Measurements from ENCODE around the gene DVL2.
A peak's percentile ranks its signal among the peaks of the same experiment; 100 is the strongest.
"Not testable (repeated sequence)": the region's sequence is repeated elsewhere in the genome, so short reads cannot be mapped to it uniquely, and the experiment has no call there.

The DVL2 gene

GRCh38 chr17:7196651-7197401 lies 37.5 kb downstream of the DVL2 start:
- DNase-seq (ENCODE audit: low read depth): no peak

GRCh38 chr17:7195971-7196370 lies 38.3 kb downstream of the DVL2 start:
- DNase-seq (ENCODE audit: low read depth): no peak

- DNase-seq (ENCODE audit: low read depth): no peak
Measured at GRCh38 chr17:7192271-7192937, 41.9 kb downstream of the DVL2 start.

- no peak for DNase-seq (ENCODE audit: low read depth)
Measured at GRCh38 chr17:7191571-7192270, 42.6 kb downstream of the DVL2 start.

GRCh38 chr17:7191069-7191468 lies 43.2 kb downstream of the DVL2 start:
- no peak for DNase-seq (ENCODE audit: low read depth)

- DNase-seq (ENCODE audit: low read depth): no peak
Measured at GRCh38 chr17:7190276-7190917, 43.9 kb downstream of the DVL2 start.

- DNase-seq (ENCODE audit: low read depth): no peak
Measured at GRCh38 chr17:7186241-7186640, 48.1 kb downstream of the DVL2 start.

- DNase-seq (ENCODE audit: low read depth): no peak
Measured at GRCh38 chr17:7184647-7185046, 49.7 kb downstream of the DVL2 start.

GRCh38 chr17:7184091-7184488 lies 50.2 kb downstream of the DVL2 start:
- DNase-seq (ENCODE audit: low read depth): no peak

GRCh38 chr17:7183433-7184090 lies 50.8 kb downstream of the DVL2 start:
- DNase-seq (ENCODE audit: low read depth): no peak

- not testable (repeated sequence) for DNase-seq (ENCODE audit: low read depth)
Measured at GRCh38 chr17:7182101-7182500, 52.2 kb downstream of the DVL2 start.

- no peak for DNase-seq (ENCODE audit: low read depth)
Measured at GRCh38 chr17:7179317-7180254, 54.7 kb downstream of the DVL2 start, which contains the start of gene ASGR1. ASGR1 (minus strand) TSS chr17:7179370; CDS start chr17:7178563, 807 bp downstream.

- DNase-seq (ENCODE audit: low read depth): no peak
Measured at GRCh38 chr17:7178973-7179316, 55.4 kb downstream of the DVL2 start.

GRCh38 chr17:7177954-7178477 lies 56.3 kb downstream of the DVL2 start:
- DNase-seq (ENCODE audit: low read depth): no peak

- peak; percentile 13 for DNase-seq (ENCODE audit: low read depth)
Measured at GRCh38 chr17:7177191-7177953, 56.9 kb downstream of the DVL2 start.

GRCh38 chr17:7176841-7177190 lies 57.5 kb downstream of the DVL2 start:
- no peak for DNase-seq (ENCODE audit: low read depth)

- no peak for DNase-seq (ENCODE audit: low read depth)
Measured at GRCh38 chr17:7176107-7176840, 58.0 kb downstream of the DVL2 start.
